IPS DF 4.7 (cell line): ENCODE measurements around the gene THEM4.

Source experiments
- DNase-seq: peaks from one replicate; pipeline ENCODE4 v3.0.0-alpha.2; 2013; ENCODE audit warnings: low spot score; ENCODE audit errors: extremely low read depth

Gene THEM4

DNA sequence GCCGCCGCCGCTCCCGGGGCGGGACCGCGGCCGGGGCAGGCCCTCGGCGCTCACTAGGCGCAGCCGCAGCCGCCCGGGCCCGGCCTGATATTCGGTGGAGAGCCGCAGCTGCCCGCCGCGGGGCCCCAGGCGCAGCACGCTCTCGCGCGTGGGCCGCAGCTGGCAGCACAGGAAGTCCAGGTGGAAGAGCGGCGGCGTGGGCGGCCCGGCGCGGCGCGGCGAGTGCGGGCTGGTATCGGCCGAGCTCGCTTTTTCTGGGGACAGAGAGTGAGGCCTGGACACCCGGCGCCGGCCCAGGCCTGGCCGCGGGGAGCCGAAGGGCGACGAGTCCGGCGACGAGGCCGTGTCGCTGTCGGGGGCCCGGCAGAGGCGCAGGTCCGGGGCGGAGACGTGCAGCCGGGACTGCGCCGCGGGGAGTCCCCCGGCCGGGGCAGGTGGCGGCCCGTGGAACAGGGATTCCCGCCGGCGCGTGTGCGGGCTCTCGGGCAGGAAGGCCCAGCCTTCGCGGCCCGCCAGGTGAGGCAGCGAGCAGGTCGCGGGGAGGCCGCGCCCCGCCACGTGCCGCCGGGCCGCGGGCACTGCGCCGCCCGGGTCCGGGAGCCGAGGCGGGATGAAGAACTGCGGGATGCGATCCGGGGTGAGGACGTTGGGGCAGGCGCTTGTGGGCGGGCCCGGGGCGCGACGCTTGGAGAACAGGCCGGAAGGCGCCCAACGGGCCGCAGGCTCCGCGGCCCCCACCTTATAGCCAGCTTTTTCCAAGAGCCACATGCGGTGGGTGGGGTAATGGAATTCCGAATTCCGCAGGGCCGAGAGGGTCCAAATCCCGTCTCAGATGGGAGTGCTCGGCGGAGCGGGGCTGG lies 70.9 kb downstream of the THEM4 start:
- no peak for DNase-seq

DNA sequence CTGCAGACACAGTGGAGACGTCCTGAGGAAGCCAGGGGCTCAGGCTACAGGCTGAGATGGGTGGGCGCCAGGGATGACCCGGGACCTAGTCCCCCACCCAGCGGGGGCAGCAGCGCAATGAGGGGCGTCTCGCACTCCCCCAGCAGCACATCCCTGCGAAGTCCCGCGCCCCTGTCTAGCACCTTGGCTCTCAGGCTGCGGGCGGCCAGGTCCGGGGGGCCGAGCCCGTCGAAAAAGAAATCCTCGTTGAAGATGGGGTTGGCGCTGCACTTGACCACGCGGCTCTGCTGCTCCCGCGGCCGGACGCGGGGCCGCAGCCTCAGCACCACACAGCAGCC lies 71.5 kb downstream of the THEM4 start:
- no peak for DNase-seq

DNA sequence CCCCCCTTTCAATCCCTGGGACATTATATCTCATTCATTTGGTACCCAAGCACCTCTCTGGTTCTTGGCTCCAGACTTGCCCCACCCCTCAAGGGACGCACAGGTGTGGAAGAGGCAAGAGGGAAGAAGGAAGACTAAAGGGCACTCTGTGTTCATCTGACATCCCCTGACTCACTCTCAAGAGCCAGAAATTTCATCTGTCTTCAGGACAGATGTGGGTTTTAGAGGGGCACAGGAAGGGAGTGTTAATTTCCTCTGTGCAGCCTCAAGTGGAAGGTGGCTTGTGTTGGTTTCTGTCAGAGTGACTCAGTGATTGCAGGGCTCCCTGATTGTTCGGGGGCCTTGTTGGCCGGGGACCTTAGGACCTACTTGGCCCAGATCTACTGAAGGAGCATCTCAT lies 72.1 kb downstream of the THEM4 start:
- DNase-seq: no peak

DNA sequence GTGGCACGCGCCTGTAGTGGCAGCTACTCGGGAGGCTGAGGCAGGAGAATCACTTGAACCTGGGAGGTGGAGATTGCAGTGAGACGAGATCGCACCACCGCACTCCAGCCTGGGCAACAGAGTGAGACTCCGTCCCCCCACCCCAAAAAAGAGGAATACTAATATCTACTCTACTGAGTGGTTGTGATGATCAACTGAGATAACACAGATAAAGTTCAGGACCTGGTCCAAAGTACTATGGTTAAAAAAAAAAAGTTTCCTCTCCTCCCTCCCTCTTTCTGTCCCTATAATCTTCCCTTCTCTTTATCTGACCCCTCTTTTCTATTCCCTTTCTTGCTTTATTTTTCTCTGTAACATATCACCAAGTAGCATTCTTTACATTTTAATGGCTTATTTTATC lies 73.7 kb downstream of the THEM4 start:
- DNase-seq: no peak

DNA sequence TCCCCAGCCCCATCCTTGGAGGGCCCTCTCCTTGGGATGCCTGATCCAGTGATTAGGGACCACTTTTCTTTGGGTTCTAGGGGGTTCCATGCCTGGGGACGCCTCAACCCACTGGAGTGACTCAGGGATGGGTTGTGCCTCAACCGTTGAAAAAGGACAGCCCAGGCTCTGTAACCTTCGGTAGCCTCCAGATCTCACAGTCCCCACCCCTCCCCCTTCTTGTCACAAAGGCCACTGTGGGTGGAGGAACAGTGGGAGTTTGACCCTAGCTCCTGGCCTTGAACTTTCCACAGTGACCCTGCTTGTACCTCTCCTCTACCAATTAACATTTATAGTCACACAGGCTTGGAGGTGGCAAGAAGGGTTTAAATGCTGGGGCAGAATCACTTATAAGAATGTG lies 75.1 kb downstream of the THEM4 start:
- DNase-seq: no peak

DNA sequence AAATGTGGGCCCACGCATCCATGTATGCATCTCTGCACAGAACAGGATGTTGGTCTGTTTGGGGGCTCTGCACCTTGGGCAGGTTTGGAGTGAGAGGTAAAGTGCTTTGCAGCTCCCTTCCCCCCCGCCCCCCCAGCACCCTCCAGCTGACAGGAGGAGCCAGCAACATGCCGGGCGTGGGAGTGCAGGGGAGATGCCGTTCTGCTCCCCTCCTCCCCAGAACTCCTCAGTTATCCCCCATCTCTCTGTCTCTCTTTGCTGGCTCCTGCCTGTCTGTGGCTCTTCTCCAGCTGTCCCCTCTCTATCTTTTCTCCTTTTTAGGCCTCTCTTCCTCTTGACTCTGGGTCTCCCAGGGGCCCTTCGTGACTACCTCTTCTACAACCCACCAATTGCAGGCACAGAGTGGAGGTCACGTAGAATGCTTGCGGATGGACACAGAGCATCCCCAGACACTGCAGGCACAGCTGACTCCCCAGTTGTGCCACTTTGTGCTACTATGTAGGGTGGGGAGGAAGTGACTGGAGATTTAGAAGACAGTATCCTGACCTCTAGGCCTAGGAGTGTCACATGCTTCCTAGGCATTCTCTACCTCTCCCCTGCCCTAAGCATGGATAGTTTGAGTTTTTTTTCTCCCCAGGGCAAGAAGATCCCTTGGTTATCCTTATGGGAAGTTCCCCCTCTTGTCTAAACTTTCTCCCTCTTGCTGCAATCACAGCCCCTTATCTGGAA lies 76.0 kb downstream of the THEM4 start:
- DNase-seq: no peak

DNA sequence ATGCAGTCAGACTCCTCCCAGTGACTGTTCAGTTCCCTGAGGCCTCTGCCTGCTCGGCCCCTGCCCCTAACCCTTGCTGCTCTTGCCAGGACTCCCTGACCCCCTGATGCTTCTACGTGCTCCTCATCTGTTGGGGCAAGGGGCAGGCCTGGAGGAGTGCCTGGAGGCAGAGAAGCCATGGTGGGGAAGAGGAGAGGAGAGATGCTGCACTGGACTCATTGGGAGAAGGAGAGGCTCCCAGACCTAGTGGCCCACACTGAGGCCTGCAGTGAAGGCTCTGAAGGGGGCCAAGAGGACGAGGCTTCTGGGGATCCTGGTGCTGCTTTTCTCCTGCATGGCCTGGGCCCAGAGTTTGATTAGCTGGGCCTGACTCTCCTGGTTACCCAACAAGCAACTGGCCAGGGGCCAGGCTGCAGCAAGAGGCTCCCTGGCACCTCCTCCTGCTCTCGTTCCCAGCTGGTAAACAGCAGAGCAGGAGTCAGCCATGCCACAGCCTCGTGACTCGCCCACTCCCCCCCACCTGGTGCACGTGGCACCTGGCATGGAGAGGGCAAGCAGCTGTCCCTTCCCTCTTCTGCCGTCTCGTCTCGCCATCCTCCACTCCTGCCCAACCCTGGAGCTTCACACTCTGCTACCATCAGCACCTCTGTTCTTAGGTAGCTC lies 76.9 kb downstream of the THEM4 start:
- DNase-seq: no peak

DNA sequence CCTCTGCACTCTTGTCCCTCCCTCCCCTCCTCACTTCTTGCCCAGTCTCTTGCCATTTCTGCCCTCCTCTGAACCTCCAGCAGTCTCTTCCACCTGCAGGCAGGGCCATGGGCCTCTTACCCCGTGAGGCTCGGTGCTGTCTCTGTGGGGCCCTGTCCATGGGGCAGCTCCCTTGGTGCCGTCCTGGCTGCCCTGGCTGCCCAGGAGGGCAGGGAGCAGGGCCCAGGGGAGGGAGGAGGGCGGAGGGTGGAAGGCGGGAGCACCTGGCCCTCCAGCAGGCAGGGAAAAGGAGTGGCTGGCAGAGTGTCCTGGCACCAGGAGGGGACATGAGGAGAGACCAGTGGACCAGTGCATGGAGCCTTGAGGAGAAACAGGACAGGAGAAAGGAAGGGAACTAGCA lies 77.7 kb downstream of the THEM4 start, which contains the start of gene RORC:
RORC (minus strand) TSS at position 198 of the 400 bp plus-strand sequence; CDS start at position 160, 38 bp downstream.
- DNase-seq: no peak

DNA sequence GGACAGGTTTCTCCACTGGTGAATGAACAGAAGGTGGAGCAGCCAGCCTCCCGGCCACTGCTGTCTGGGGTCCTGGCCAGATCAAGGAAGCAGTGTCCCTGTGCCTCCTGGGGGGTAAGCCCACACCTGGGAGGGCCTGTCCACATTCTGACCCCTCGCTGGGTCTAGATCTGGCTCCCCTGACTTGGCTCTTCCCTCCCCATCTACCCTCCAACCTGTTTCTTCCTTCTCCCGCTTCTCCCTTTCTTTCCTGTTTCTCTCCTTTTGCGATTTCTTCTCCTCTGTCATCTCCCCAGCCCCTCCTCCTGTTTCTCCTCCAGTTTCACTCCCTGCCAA lies 78.1 kb downstream of the THEM4 start:
- no peak for DNase-seq

DNA sequence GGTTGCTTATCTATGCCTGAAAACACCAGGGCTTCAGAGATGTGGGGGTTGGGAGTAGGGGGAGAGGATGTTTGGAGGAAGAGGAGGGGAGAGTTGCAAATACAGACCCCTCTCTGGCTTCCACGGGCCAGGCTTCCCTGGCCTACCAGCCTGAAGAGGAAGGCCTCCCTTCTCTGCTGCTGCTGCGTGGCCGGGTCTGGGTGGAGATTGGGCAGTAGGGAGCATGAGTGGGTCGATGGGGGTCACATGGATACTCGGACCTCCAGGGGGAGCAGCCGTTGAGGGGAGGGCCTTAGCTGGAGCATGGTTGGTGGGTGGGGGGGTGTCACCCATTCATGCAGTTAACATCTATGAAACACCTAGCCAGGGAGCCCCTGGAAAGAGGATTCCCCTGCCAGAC lies 79.3 kb downstream of the THEM4 start:
- DNase-seq: no peak

DNA sequence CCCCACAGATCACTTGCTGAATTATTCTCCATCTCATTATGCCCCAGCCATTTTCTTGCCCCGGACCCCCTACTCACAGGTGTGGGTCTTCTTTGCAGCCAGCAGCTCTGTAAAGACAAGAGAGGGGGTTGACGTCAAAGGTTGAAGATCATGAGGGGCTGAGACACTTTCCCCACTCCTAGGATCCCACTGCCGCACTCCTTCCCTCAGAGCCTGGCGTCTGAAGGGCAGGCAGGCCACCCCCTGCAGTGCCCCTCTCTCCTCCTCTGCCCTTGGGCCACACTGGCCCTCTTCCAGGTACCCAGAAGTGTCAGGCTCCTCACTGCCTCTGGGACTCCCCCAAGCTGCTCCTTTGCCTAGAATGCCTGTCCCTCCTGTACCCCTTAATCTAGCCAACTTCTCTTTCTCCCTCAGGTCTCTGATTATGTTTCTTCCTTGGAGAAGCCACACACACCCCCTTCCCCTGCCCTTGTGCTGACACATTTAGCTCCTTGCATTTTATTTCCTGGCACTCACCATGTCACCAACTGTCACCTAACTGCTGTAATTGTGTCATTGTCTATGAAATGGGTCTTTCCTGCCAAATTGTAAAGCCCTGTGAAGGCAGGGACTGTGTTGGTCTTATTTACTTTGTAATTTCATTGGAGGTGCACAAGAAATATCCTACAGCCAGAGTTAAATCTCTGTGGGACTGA lies 79.8 kb downstream of the THEM4 start:
- DNase-seq: no peak

DNA sequence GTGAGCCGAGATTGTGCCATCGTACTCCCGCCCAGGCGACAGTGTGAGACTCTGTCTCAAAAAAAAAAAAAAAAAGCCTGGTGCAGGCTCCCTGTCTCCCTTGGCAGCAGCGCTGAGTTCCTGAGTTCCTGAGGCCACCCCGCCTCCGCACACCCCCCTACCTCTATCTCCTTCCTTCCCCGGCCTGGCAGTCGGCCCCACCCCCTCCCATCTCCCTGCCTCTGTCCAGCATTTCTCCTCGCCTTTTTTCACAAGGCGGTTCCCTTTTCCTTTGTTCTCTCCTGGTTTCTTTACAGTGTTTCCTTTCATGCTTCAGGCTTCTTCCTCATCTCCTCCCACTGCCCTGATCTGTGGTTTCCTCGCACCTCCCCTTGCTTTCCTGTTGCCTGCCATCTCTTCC lies 80.4 kb downstream of the THEM4 start:
- DNase-seq: no peak

DNA sequence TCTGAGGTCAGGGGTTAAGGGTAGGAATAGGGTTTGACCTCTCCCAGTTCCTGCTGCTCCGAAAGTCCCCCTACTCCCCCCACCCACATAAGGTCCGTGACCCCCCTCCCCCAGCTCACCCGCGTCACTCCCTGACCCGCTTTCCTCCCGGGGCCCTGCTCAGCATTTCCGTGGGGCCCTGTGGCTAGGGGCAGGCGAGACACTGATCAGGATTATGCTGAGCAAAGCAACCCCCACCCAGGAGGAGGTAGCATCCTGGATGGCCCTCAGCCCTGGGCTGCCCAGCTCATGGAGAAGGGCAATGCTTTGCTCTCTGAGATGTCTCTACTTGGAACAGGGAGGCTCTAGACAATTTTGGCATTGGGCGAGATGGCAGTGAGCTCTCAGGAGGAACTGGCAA lies 81.5 kb downstream of the THEM4 start:
- DNase-seq: no peak

DNA sequence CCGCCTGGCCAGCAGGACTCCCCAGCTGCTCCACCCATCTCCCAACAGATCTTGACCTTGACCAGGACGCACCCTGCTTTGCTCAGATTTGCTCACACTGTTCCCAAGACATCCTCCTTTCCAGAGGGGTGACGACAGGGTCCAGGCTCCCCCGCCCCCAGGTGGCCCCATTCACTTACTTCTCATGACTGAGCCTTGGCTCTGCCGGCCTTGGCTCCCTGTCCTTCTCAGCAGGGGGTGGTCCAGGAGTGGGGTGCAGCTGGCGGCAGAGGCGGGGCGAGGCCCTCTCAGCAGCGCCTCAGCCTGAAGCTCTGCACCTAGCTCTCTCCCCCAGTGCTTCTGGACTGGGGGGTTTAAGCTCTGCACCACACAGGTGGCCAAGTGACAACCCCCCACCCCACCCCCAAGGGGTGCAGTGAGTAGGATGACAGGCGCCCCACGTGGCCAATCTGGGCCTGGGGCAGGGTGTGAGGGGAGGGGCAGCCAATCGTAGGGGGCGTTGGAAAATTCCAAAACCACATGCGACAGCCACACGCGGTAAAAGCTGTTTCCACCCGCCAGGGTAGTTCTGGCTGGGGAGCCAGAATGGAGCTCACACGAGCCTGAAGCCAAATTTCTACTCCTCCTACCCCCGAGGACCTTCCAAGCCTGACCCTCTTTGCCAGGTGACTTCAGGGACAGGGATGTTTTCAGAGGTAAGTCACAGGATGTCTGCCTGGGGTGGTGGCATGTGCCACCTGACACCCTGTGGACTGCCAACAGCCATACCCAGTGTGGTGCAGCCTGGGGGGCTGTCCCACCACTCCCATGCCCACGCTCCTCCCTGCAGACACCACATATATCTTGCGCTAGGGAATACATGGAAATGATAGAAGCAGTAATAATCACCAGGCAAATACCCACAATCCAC lies 83.3 kb downstream of the THEM4 start:
- DNase-seq: no peak

DNA sequence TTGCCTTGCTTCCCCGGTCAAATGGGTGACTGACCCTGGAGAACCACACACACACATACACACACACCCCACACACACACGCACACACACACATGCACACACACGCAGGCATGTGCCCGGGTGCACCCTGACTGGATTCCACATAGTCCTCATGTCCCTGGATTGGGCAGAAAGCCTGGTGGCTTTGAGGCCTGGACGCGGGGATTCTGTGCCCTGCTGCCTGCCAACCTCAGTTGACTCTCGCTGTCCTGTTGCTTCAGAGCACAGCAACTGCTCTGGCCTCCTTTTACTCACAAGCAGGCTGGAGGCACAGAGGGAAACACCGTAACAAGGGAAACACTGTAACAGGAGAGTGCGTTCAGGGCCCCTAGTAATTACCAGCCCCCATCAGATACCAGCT lies 84.1 kb downstream of the THEM4 start:
- DNase-seq: no peak
